Testis (tissue), 2 donors: ENCODE data around the gene WDR86.

Source experiments
- POLR2A ChIP-seq: fragments of 450-650 bp; IDR thresholded peaks from one replicate; pipeline ENCODE4 v1.6.1; 2017; ENCODE audit warnings: antibody characterized with exemption, mild to moderate bottlenecking, moderate library complexity
- TF ChIP-seq, protein P1 (sequence below), 3 experiments: fragments of 450-650 bp in 2 of 3; fragments of 200-600 bp in 1 of 3; sonication (generic) in 1 of 3; IDR thresholded peaks; one replicate each; pipeline ENCODE4 v1.5.1; 2016 to 2019; ENCODE audit warnings: antibody characterized with exemption in 3 of 3, mild to moderate bottlenecking in 2 of 3, moderate library complexity in 1 of 3

DNA sequence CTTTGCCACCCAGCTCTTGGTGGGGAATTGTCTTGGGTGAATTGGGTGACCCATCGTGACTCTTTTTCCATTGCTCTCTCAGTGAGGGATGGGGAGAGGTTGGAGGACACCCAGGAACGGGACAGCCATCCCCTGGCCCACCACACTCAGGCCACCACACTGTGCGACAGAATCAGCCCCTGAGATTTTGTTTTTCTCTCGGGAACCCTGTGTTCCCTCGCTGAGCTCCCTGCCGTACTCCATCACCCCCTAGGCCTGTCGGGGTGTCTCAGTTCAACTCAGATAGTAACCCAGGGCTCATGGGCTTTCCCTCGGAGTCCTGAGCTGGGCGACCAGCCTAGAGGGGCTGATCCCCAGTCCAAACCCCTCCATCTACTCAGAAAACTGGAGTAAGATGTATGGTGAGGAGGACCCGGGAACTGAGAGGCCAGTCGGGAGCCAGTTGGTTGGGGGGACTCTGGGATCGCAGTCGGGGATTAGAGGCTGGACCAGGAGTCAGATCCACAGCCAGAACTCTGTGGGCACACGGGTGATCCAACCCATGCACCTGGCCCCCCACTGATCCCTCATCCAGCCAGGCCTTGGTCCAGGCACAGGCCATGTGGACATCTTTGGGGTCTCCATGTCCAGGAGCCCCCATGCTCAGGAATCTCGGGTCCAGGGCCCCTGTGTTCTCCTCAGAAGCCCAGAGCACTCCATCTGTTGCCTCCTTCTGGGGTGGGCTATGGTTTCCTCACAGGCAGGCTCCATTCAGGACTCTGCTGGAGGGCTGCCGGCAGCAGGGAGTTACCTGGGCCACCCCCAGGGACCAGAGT, 20.8 kb upstream of the WDR86 start:
- TF ChIP-seq, protein P1, sequence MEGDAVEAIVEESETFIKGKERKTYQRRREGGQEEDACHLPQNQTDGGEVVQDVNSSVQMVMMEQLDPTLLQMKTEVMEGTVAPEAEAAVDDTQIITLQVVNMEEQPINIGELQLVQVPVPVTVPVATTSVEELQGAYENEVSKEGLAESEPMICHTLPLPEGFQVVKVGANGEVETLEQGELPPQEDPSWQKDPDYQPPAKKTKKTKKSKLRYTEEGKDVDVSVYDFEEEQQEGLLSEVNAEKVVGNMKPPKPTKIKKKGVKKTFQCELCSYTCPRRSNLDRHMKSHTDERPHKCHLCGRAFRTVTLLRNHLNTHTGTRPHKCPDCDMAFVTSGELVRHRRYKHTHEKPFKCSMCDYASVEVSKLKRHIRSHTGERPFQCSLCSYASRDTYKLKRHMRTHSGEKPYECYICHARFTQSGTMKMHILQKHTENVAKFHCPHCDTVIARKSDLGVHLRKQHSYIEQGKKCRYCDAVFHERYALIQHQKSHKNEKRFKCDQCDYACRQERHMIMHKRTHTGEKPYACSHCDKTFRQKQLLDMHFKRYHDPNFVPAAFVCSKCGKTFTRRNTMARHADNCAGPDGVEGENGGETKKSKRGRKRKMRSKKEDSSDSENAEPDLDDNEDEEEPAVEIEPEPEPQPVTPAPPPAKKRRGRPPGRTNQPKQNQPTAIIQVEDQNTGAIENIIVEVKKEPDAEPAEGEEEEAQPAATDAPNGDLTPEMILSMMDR (IDR thresholded peaks at IDR 0.05): no peak
- TF ChIP-seq POLR2A: no peak
